Measurements from ENCODE around the gene KRTAP29-1. TPM values are rescaled to one million over a fixed set of nuclear protein-coding genes. Genes with fewer than 3 reads are reported as not detected.
A peak's percentile ranks its signal among the peaks of the same experiment; 100 is the strongest.

Gene KRTAP29-1
- polyA plus RNA-seq, 1 experiment: not detected

DNA sequence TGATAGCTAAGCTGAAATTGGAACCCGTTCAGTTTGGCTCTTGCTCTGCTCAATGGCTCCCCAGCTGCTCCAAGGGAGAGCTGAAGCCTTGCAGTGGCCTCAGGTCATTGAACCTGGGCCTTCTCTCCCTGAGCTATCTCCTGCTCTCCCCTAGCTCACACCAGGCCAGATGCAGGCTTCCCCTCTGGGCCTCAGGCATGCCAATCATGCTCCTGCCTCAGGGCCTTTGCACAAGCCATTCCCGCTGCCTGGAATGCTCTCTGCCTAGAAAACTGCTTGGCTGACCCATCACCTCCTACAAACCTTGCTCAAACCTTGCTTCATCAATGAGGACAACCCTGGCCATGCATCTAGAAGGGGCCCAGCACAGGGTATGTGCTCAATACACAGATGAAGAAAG, 29.6 kb upstream of the KRTAP29-1 start:
- TF ChIP-seq, protein P1, sequence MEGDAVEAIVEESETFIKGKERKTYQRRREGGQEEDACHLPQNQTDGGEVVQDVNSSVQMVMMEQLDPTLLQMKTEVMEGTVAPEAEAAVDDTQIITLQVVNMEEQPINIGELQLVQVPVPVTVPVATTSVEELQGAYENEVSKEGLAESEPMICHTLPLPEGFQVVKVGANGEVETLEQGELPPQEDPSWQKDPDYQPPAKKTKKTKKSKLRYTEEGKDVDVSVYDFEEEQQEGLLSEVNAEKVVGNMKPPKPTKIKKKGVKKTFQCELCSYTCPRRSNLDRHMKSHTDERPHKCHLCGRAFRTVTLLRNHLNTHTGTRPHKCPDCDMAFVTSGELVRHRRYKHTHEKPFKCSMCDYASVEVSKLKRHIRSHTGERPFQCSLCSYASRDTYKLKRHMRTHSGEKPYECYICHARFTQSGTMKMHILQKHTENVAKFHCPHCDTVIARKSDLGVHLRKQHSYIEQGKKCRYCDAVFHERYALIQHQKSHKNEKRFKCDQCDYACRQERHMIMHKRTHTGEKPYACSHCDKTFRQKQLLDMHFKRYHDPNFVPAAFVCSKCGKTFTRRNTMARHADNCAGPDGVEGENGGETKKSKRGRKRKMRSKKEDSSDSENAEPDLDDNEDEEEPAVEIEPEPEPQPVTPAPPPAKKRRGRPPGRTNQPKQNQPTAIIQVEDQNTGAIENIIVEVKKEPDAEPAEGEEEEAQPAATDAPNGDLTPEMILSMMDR (IDR thresholded peaks at IDR 0.05; ENCODE audit: low read depth, low read length): no peak
- POLR2A ChIA-PET: no interaction called here
- DNase-seq (ENCODE audit: low read depth, low spot score): no peak

DNA sequence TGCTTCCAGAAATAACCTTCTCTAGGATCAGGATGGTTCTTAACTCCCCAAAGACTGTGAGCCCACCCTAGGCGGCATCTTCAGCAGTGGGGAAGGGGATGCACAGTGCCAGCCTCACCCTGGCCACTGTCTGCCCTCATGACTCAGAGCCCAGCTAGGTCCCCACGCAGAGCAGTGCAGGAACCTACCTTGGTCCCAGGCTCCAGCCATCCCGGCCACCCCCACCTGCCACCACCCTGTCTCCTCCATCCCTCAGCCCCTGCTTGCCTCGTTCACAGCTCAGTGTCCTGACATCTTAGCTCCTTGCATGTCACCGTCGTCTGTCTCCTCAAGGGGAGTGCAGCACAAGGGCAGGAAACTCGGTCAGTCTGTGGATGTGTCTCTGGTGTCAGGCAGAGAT, 29.0 kb upstream of the KRTAP29-1 start:
- POLR2A ChIA-PET: no interaction called here
- no peaks in the 10 kb centered on the region; the same call in 1 of the 2 replicates for H3K9me3 ChIP-seq (ENCODE audit: control insufficient read depth, insufficient read depth, low read length)
- no peak for DNase-seq (ENCODE audit: low read depth, low spot score)
- CTCF ChIA-PET: interaction anchor here (1.0 to 2.6 kb wide), 3 partner anchors 9 to 317 kb away, joined by 4 to 11 read pairs (median 4); no protein-coding TSS in a partner anchor
- H3K4me3 ChIP-seq (ENCODE audit: low read depth, low read length): no peak overlapping the region
- H3K27me3 ChIP-seq (ENCODE audit: control insufficient read depth, insufficient read depth, low read length): no peaks in the 10 kb centered on the region
- TF ChIP-seq, protein P1 (IDR thresholded peaks at IDR 0.05; ENCODE audit: low read depth, low read length): no peak
- no peak overlapping the region for H3K27ac ChIP-seq (ENCODE audit: low read depth, low read length)

More for the DNA sequence above, 29.6 kb upstream of the KRTAP29-1 start:
- Histone ChIP-seq H3K27ac (ENCODE audit: low read depth, low read length) (no peak overlapping the region), H3K4me3 (ENCODE audit: low read depth, low read length) (no peak overlapping the region), H3K9me3 (ENCODE audit: control insufficient read depth, insufficient read depth, low read length) (no peaks in the 10 kb centered on the region; the same call in 1 of the 2 replicates), H3K27me3 (ENCODE audit: control insufficient read depth, insufficient read depth, low read length) (no peaks in the 10 kb centered on the region)
- CTCF ChIA-PET: interaction anchor here (1.0 to 2.6 kb wide), 3 partner anchors 10 to 316 kb away, joined by 4 to 11 read pairs (median 4); no protein-coding TSS in a partner anchor

DNA sequence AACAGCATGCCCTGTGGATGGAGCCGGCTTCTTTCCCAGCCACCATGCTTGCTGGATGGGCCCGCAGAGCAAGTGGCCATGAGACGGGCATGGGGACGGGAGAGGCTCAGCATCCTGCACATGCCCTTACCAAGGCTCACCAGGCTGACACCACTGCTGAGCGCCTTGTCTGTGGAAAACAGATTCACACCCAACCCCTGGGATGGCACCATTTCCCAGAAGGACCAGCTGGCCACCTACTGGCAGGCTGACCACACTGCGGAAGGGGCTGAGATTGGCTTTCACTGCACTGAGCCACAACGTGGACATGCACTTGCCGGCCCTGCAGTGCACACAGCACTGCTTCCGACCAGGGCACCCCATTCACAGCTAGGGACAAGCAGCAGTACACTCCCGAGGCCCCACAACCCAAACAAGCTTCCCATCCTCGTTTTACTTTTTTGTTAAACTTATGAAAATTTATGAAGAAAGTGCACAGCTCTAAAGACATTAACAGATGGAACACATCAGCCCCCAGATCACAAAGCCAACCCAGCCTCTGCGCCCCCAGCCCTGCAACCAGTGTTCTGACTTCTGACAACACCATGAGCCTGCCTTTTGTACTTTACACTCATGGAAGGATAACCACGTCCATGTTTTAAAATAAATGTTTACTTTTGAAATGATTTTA, 26.8 kb upstream of the KRTAP29-1 start:
- TF ChIP-seq, protein P1 (IDR thresholded peaks at IDR 0.05; ENCODE audit: low read depth, low read length): peak; percentile 94
- Histone ChIP-seq H3K4me3 (ENCODE audit: low read depth, low read length) (no peak overlapping the region), H3K9me3 (ENCODE audit: control insufficient read depth, insufficient read depth, low read length) (no peaks in the 10 kb centered on the region; the same call in 1 of the 2 replicates), H3K27ac (ENCODE audit: low read depth, low read length) (no peak overlapping the region), H3K27me3 (ENCODE audit: control insufficient read depth, insufficient read depth, low read length) (no peaks in the 10 kb centered on the region)
- no peak for DNase-seq (ENCODE audit: low read depth, low spot score)
- POLR2A ChIA-PET: no interaction called here
- CTCF ChIA-PET: interaction anchor here (0.8 to 3.1 kb wide), 15 partner anchors 10 to 473 kb away, joined by 3 to 17 read pairs (median 3); no protein-coding TSS in a partner anchor

DNA sequence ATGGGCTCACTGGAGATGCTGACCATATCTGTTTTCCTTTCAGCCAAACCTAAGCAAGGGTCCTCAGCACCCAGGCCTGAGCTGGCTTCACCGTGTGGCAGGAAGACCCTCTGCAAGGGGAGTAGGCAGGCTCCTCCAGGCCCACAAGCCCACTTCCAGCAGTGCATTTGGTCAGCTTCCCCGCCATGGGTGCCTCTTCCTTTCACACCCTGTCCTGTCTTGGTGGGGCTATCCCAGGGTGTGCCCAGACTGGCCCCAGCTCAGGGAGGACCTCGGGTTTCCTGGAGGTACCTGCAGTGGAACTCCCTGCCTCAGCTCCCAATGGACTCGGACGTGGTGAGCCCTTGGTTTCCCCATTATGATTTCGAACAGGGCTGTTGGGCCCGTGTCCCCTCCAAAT, 25.6 kb upstream of the KRTAP29-1 start:
- no peak overlapping the region for H3K27ac ChIP-seq (ENCODE audit: low read depth, low read length)
- no peak for DNase-seq (ENCODE audit: low read depth, low spot score)
- no peaks in the 10 kb centered on the region for H3K27me3 ChIP-seq (ENCODE audit: control insufficient read depth, insufficient read depth, low read length)
- TF ChIP-seq, protein P1 (IDR thresholded peaks at IDR 0.05; ENCODE audit: low read depth, low read length): no peak
- no peaks in the 10 kb centered on the region; the same call in 1 of the 2 replicates for H3K9me3 ChIP-seq (ENCODE audit: control insufficient read depth, insufficient read depth, low read length)
- H3K4me3 ChIP-seq (ENCODE audit: low read depth, low read length): no peak overlapping the region
- ChIA-PET POLR2A (no interaction called here), CTCF (interaction anchor here (0.7 to 3.1 kb wide), 7 partner anchors 10 to 472 kb away, joined by 3 to 17 read pairs (median 3); no protein-coding TSS in a partner anchor)
